Measurements from ENCODE around the gene FDXACB1. TPM values are rescaled to one million over a fixed set of nuclear protein-coding genes. Genes with fewer than 3 reads are reported as not detected.
A peak's percentile ranks its signal among the peaks of the same experiment; 100 is the strongest.

The FDXACB1 gene
- total RNA-seq, 1 experiment from 2014 or later = 2.8 TPM

DNA sequence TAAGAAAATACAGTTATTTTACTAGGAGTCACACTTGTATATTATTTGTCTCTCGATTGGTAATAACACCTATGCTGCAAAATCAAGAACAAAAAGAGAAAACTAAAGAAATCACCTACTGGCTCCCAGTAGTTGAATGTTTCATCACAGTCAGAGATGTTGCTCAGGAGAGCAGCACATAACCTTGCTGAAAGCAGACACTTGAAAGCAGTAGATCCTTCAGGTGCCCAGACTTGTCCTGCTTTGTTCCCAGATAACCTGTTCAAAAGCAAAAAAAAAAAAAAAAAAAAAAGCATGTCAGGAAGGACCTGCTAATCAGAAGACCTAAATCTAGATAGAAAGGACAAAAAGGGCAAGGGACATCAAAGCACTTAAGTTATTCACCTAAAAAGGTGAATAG is 8.9 kb downstream of the FDXACB1 start:
- Histone ChIP-seq H3K27me3 (ENCODE audit: insufficient read depth, low read length) (no peaks in the 10 kb centered on the region), H3K56ac (ENCODE audit: insufficient read length, low read depth, low read length) (no peak overlapping the region), H2BK5ac (ENCODE audit: insufficient read length, low read length) (no peak overlapping the region), H2BK15ac (ENCODE audit: low read depth, low read length) (no peak overlapping the region), H4K91ac (ENCODE audit: insufficient read length, low read depth, low read length) (no peak overlapping the region), H4K20me1 (ENCODE audit: control insufficient read depth, insufficient read depth, insufficient read length) (no peaks in the 10 kb centered on the region), H3K79me1 (ENCODE audit: insufficient read depth, low read depth, low read length, poor library complexity, severe bottlenecking) (no peaks in the 10 kb centered on the region), H3K9me3 (ENCODE audit: control insufficient read depth, low read depth, low read length) (no peaks in the 10 kb centered on the region), H2BK12ac (ENCODE audit: insufficient read length, low read depth, low read length) (no peak overlapping the region), H3K79me2 (ENCODE audit: insufficient read depth, low read length) (no peaks in the 10 kb centered on the region), H3K4me2 (ENCODE audit: insufficient read depth, insufficient read length, low read length) (peak overlapping the region; percentile 93), H2AK5ac (ENCODE audit: insufficient read length, low read length) (no peak overlapping the region), H3K23ac (ENCODE audit: insufficient read length, low read depth, low read length) (no peak overlapping the region), H3K23me2 (ENCODE audit: insufficient read length, low read depth, low read length, poor library complexity, severe bottlenecking) (peaks cover 3% of the 10 kb centered on the region), H2BK20ac (ENCODE audit: low read depth, low read length, poor library complexity, severe bottlenecking) (no peak overlapping the region), H3K4ac (ENCODE audit: low read depth, low read length) (no peak overlapping the region), H3K9ac (ENCODE audit: extremely low read depth, insufficient read length, low read length) (no peak overlapping the region), H4K5ac (ENCODE audit: insufficient read length, low read depth, low read length) (no peak overlapping the region), H3K14ac (ENCODE audit: insufficient read depth, low read length) (no peak overlapping the region), H3K18ac (ENCODE audit: insufficient read length, low read depth, low read length) (no peak overlapping the region), H3T11ph (ENCODE audit: low read length) (no peak overlapping the region), H3K4me1 (ENCODE audit: insufficient read depth, low read length) (no peaks in the 10 kb centered on the region), H2AFZ (ENCODE audit: low read length) (no peak overlapping the region), H4K8ac (replicated peaks; ENCODE audit: insufficient read length, low read depth, low read length) (no peak overlapping the region), H3K27ac (ENCODE audit: insufficient read length, low read depth, low read length) (no peak overlapping the region), H2BK120ac (ENCODE audit: low read depth, low read length, poor library complexity, severe bottlenecking) (no peak overlapping the region)
- Mint-ChIP-seq H3K36me3 (ENCODE audit: insufficient read depth in 1 of 3, low read depth in 3 of 3) (peaks cover 0 to 32% (median 30%) of the 10 kb centered on the region in 3 experiments; a peak in 5 of 7 replicates), H3K4me3 (peak overlapping the region; percentile 14 to 31; a peak in 1 of 5 replicates), H3K9me3 (no peaks in the 10 kb centered on the region), H3K27ac (no peak overlapping the region), H3K27me3 (ENCODE audit: low read depth) (no peaks in the 10 kb centered on the region), H3K4me1 (peaks cover 13% of the 10 kb centered on the region in 2 experiments)
- WGBS (ENCODE audit: extremely low coverage, insufficient read length, low lambda C conversion rate) = no CpG with 5 or more reads among the region's 1 CpG
- no peak for DNase-seq
- TF ChIP-seq, protein P1, sequence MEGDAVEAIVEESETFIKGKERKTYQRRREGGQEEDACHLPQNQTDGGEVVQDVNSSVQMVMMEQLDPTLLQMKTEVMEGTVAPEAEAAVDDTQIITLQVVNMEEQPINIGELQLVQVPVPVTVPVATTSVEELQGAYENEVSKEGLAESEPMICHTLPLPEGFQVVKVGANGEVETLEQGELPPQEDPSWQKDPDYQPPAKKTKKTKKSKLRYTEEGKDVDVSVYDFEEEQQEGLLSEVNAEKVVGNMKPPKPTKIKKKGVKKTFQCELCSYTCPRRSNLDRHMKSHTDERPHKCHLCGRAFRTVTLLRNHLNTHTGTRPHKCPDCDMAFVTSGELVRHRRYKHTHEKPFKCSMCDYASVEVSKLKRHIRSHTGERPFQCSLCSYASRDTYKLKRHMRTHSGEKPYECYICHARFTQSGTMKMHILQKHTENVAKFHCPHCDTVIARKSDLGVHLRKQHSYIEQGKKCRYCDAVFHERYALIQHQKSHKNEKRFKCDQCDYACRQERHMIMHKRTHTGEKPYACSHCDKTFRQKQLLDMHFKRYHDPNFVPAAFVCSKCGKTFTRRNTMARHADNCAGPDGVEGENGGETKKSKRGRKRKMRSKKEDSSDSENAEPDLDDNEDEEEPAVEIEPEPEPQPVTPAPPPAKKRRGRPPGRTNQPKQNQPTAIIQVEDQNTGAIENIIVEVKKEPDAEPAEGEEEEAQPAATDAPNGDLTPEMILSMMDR (conservative IDR thresholded peaks at IDR 0.05) = no peak
